HG03064 (cell line): Measurements from ENCODE around the gene STXBP1.
A peak's percentile ranks its signal among the peaks of the same experiment; 100 is the strongest.

Source experiments
- ATAC-seq: cut with Tn5 transposase; IDR thresholded peaks from one replicate; pipeline ENCODE4 v1.9.1; 2021; ENCODE audit warnings: low read depth; ENCODE audit not compliant: unreplicated experiment

The STXBP1 gene

DNA sequence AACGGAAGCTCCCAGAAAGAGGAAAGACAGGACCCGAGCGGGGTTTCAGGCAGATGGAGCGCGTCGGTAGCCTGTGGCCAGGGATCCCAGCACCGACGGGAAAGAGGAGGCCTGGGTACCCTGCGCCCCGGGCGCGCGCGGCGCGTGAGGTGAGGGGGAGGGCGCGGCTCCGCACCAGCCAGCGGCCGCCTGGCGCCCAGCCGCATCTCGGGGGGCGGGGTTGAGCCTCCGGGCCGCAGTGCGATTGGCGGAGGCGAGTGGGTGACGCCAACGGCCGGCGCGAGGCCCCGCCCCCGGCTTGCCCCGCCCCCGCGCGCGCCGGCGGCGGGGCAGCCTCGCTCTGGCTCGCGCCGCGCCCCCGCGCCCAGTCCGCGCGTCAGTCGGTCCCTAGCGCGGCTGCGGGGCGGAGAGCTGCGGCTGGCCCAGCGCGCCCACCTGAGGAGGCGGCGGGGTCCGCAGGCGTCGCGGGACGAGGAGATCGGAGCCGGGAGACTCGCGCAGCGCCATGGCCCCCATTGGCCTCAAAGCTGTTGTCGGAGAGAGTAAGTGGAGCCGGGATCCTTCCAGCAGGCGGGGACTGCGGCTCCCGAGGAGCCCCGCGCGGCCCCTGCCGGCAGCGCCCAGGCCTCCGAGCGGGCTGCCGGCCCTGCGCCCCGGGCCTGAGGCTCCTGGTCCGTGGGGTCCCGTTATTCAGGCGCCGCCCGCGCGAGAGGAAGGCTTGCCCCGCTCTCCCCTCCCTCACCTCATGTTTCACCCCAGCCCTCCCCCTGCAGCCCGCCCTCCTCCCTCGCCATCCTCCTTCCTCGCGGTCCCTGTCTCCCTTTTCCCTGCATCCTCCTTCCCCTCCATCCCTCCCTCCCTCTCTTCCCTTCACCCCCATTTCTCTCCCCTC, at the start of gene STXBP1:
TSS of gene STXBP1 (plus strand) at position 379 of the 892 bp plus-strand sequence. CDS start at position 506, 127 bp downstream.
- peak; percentile 84 for ATAC-seq

DNA sequence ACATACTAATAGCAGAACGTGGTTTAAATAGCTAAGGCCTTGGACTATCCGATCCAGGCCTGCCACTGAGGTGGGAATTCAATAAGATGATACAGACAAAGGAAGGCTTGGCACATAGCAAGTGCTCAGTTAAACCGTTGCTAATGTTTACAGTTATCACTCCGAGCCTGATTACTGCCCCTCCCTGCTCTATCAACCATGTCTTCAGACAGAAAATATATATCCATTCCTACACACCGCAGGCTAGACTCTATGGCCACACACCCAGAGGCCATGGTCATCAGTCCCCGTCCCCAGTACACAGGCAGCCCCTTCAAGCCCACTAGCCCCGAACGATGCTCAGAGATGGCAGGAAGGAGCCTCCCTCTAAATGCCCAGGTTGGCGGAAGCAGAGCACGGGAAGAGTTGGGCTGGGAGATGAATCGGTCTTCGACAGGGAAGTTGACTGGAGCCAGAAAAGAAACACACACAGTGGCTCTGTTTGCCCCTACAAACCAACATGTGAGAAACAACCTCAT, 49.7 kb upstream of the STXBP1 start:
- no peak for ATAC-seq

DNA sequence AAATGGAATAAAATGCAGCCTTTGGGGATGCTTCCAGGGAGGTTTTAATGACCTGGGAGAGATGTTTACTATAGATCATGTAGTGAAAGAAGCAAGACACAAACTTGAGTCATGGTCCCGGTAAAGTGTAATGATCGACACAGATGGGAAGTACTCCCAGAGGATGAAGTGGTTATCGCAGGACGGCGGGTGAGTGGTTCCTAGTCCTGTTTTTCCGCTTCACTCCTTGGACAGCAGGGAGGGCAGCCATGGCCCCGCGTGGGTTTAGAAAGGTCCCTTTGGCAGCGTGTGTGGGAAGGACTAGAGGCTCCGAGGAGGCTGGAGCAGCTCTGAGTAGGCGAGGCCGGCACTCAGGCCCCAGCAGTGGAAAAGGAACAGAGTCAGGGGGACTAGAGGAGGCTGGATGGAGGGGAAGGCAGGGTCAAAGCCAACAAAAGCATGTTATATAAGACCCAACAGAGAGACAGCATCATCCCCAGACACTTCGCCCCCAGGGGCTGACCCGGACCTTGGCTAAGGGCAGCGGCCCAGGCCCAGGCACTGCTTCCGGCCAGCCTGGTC, 49.2 kb upstream of the STXBP1 start:
- ATAC-seq, result no peak

DNA sequence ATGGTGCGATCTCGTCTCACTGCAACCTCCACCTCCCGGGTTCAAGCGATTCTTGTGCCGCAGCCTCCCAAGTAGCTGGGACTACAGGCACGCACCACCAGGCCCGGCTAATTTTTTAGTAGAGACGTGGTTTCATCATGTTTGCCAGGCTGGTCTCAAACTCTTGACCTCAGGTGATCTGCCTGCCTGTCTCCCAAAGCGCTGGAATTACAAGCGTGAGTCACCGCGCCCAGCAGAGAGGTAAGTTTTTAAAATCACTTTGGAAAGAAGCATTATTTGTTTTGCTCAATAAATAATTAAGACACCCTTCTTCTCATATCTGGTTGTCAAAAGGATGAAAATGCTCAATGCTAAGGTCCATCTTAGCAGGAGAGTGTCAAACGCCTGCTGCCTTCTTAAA, 48.5 kb upstream of the STXBP1 start:
- no peak for ATAC-seq

DNA sequence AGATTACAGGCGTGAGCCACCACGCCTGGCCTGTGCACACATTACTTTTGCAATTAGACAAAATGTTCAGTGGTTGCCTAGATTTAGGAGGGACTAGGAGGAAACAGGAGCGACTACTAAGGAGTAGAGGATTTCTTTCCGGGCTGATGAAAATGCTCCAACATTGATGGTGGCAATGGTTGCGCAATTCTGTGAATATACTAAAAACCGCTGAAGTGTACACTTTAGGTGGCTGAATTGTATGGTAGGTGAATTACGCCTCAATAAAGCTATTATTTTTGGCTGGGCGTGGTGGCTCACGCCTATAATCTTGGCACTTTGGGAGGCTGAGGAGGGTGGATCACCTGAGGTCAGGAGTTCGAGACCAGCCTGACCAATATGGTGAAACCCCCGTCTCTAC, 46.8 kb upstream of the STXBP1 start:
- ATAC-seq, result no peak

DNA sequence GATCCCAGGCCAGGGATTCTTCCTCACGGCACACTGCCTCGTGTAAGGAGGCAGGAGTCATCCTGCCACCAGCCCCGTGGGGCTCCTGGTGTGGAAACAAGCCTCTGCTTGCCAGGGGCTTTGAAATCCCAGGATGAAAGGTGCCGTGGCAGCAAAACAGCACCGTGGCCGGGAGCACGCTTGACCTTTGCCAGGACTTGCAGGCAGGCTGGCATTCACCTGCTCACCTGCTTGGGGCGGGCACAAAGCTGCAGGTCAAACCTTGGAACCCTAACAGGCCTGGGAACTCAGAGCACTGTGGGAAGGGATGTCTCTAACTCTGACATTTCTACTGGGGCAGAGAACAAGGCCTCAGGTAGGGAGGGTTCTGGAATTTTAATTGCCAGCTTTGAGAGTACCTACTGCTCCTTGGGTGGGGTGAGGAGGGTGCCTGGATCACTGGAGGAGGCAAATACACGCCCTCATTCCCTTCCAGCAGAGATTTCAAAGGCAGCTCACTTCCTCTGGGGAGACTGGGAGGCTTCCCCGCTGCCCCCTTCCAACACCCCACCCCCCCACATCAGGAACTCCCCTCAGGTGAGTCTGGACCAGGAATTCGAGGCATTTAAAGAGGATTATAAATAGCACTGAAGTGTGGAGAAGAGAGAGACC, 45.6 kb upstream of the STXBP1 start:
- ATAC-seq, result no peak

DNA sequence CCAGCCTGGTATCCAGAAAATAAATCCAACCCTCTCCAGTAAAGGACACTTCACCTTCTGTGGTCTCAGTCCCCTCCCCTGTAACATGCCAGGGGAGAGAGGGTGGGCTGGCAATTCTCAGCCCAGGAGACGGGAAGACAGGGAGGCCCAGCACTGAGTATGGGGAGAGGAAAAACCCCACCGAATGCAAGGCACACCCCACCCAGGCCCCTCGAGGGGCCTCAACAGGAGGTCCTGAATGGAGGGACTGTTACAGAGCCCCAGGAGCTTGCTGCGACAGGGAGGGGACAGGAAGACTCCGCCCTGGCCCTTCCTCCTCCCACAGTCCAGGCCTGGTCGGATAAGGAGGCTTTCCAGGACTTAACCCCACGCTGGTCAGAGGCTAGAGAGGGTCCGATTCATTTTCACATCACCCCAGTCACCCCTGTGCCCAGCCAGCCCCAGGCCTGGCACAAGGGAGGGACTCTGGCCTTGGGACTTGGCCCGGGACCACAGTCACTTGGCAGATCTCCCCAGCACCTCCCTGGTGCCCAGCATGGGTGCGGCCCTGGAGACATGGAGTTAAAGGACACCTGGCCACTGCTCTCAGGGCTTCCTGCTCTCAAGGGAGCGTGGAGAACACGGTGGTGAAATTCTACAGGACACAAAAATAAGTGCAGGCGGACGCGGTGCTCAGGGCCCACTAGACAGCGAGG, 44.9 kb upstream of the STXBP1 start:
- ATAC-seq, result no peak

DNA sequence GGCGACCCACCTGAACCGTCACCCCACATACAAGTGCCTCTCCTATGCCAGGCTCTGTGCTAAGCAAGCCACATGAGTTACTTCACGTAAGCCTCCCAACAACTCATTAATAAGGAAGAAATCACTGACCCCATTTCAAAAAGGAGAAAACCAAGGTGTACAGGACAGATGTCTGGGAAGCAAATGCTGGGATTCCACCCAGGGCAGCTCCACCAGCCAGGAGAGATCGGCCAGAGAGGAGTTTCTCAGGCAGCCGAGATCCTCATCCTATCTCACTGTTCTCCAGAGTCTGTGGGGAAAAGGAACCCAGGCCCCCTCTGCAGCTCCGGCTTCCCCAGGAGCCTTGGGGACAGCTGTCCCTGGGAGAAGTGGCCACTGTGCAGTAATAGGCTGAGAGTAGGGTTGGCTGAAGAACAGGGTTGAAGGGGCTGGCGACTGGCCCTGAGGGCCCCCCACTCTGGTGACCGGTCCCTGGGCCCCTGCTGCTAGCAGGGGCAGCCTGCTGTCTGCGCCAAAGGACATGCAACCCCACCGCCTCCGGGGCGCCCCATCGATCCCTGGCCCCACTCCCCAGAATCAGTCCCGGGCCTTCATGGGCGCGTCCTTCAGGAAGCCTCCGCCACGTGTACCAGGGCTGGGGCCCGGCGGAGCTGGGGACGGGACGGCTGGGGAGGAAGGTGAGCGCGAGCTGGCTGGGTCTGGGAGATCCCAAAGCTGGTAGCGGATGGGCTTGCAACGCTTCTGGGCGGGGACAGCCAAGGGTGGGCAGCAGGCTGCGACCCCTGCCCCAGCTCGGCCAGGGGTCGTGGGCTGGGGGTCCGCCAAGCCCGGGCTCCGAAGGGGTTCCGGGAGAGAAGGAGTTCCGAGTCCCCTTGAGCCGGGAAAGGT, 44.1 kb upstream of the STXBP1 start:
- ATAC-seq, result no peak

DNA sequence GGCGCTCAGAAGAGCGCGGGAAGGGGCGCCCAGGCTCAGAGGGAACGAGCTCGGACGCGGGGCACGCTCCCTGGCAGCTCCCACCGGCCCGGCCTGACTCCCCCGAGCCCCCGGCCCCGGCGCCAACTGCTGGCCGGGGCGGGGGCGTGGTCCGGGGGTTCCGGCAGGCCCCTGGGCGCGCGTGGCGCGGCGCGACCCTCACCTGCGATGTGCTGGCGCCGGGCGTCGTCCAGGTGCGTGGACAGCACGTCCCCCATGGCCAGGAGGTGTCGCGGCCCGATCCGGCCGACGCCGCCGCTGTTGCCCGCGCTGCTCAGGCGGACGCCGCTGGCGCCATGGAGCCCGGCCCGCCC, 43.5 kb upstream of the STXBP1 start:
- ATAC-seq, result no peak

DNA sequence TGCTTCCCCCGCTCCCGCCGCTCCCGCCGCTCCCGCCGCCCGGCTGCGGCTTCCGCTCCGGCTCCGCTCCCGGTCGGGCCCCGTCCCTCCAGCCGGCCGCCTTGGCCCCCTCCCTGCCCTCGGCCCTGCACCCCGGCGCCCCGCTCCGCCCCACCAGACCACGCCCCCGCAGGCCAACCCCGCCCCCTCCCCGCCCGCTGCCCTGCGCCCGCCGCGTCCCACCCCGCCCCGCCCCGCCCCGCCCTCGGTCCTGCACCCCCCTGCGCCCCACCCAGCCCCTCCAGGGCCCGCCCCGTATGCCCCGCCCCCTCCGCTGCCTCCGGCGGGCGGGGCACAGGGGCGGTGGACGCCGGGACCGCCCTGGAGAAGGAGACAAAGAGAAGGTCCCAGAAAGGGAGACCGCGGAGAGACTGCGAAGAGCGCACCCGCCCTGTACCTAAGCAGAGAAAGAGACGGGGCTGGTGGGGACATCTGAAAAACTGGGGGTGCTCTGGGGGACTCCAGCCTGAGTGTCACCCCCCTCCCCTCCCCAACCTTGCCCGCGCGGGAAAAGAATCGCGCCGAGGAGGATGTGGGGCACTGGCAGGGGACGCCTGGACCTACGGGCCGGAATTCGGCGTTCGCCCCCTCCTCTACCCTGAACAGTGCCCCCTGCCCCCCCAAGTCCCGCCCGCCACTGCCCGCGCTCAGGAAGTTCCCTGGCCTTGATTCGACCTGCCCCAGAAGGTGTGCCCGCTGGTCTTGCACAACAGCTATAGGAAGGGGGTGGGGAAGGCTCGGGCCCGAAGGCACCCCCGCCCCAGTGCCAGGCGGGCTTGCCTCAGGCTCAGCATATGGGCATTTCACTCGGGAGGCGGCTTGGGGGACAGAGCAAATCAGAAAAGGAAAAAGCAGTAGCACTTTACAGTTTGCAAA, 42.8 kb upstream of the STXBP1 start:
- no peak for ATAC-seq

DNA sequence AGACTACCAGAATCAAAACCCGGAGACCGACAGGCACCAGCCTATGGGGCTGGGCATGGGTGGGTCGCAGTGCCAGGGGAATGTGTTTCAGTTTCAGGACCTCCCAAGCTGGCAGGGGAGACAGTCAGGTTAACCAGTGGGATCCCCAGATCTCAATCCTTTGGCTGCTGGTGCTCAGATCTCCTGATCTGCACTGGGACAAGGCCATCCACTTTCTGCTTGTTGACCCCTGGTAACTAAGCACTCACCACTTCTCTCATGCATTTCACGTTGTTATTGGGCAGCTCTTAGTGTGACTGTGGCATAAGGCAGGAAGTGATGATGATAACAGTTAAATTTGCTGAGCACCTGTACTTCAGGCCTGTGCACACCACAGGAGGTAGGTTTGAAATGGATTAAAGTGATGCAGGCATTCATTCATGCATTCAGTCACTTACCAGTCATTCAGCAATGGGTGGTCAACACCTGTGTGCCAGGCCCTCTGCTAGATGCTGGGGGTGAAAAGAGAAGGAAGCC, 42.1 kb upstream of the STXBP1 start:
- no peak for ATAC-seq

DNA sequence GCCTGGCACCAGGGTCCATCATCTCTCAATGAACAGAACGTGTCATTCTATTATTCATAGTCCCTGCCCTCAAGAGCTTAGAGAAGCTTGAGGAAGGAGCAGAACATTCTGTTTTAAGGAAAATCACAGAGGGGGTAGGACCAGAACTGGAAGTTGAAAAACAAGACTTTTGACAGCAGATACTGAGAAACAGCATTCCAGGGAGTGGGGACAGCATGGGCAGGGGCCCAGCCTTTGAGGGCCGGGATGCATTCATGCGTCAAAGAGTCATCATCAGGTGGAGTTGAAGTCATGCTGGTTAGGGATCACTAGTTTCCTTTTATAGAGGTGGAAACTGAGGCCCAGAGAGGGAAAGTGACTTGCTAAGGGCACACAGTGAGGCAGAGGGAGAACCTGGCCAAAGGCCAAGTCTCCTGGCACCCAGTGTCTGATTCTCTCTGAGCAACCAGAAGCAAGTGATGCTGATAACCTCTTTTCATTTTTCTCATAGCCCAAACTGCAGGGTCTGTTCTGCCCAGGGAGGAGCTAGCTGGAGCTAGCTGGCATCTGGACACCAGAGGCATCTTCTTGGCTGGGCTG, 41.5 kb upstream of the STXBP1 start:
- ATAC-seq, result no peak

DNA sequence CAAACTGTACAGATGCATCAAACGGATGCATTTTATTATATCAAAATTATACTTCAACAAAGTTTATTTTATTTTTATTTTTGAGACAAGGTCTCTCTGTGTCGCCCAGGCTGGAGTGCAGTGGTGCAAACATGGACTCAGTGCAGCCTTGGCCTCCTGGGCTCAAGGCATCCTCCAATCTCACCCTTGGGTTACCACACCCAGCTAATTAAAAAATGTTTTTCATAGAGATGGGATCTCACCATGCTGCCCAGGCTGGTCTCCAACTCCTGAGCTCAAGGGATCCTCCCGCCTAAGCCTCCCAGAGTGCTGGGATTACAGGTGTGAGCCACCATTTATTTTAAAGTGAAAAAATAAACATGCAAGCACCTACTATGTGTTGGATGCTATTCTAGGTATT, 40.1 kb upstream of the STXBP1 start:
- no peak for ATAC-seq

DNA sequence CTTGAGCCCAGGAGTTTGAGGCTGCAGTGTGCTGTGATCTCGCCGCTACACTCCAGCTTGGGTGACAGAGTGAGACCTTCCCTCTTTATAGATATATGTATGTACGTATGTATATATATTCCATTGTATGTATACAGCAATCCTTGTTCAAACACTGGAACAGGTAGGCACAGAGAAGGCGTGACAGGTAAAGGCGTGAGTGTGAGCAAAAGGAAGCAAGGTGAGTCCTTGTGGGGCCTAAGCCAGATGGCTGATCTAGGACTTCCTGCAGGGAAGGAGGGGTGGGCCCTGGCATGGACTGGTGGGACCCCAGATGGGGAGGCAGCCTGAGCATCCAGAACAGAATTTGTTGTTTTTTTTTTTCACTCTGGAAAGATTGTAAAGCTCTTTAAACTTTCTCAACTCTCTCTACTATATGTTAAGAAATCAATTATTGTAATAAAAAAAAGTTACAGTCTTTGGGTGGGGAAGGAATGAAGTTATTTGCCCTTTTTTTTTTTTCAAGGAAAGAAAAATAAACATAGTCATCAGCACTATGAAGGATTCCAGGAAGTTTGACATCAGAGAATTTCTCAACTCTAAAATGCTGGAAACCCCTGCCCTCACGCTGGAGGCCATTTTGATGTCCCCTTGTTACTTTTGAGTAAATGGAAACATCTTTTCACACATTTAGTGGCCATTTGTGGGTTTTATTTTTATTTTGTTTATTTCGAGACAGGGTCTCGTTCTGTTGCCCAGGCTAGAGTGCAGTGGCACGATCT, 38.9 kb upstream of the STXBP1 start:
- ATAC-seq, result no peak

DNA sequence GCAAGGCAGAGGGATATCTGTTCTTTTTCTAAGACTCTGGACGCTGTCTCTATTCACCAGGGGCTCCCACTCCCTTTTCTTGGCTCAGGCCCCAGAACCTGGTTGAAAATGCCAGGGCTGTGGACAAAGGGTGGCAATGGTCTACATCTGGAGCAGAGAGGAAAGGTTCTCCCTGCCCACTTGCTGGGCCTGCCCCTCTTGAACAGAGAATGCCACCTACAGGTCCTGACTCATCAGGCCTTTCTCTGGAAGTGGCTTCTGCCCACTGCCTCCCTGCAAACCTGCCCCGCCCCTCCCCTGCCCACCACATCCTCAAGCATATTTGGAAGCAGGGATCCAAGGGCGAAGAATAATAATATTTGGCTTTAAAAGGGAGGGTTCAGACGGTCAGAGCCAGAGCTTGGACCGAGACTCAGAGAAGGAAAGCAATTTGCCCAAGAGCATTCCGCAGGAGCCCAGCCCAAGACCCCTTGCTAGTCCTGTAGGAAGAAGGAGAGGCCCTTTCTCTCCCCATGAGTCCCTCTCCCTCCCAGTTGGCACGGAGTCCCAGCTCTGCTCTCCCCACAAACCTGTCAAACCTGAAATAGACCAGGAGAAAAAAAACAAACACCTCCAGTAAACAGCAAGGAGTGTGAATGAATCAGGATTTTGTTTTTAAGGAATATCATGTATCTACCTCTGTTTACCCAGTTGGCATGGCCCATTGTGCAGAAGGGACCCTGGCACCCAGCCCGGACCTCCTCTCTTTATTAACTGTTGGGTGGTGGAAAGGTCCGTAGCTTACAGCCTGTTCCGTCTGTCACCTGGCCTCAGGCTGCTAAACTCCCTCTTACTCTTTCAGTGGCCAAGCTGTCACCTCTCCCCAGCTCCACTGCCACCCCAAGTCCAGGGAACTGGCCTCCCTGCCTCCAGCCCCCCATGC, 37.7 kb upstream of the STXBP1 start:
- no peak for ATAC-seq

DNA sequence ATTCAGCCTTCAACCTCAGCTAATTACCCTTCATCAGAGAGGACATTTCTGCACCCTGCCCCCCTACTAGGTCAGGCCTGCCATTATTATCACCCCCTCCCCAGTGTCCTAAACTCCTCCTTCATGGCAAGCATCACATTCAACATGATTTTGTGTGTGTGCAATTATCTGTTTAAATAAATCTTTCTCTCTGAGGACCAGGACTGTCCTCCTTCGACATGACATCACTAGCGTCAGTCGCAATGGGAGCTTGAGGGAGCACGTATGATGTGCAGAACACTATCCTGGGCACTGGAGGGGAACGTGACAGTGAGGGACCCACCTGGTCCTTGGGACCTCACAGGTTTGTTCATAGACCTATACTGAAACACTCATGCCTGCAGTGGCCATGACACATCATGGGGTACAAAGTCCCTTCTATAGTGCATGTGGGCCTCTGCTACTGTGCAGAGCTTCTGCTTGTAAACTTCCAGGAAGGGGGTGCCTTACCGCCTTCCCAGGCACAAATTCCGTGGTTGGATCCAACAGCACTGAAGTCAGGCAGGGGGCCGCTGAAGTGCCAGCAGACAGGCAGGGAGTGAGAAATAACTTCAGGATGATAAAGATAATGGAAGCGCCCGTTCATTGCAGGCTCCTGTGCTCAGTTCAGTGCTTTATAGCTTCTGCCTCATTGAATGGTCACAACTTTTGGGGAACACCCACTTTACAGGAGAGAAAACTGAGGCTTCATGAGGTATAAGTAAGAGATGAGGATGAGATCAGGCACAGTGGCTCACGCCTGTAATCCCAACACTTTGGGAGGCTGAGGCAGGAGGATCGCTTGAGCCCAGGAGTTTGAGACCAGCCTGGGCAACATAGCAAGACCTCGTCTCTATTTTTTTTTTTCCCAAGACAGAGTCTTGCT, 36.0 kb upstream of the STXBP1 start:
- no peak for ATAC-seq
